ENCODE results near the gene KRT85.
"Not testable (repeated sequence)": the region's sequence is repeated elsewhere in the genome, so short reads cannot be mapped to it uniquely, and the experiment has no call there.

The KRT85 gene

GRCh38 chr12:52366738-52367485 is at the start of gene KRT85:
TSS of gene KRT85 (minus strand) at chr12:52367481. CDS start at chr12:52367405, 76 bp downstream.
- no peak for DNase-seq

DNA sequence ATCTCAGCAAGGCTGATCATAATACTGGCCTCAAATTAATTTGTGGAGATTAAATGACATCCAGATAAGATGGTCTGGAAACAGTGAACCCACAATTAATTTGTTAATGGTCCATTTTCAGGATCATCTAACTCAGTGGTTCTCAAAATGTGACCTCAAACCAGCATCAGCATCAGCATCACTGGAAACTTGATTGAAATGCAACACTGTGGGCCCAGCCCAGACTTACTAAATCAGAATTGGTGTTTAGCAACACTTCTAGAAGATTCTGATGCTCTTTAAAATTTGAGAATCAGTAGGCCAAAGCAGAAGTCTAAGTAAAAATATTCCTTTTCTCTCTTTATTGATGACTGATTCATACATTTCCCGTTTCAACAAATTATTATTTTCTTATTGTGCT is 49.5 kb upstream of the KRT85 start:
- DNase-seq: no peak

DNA sequence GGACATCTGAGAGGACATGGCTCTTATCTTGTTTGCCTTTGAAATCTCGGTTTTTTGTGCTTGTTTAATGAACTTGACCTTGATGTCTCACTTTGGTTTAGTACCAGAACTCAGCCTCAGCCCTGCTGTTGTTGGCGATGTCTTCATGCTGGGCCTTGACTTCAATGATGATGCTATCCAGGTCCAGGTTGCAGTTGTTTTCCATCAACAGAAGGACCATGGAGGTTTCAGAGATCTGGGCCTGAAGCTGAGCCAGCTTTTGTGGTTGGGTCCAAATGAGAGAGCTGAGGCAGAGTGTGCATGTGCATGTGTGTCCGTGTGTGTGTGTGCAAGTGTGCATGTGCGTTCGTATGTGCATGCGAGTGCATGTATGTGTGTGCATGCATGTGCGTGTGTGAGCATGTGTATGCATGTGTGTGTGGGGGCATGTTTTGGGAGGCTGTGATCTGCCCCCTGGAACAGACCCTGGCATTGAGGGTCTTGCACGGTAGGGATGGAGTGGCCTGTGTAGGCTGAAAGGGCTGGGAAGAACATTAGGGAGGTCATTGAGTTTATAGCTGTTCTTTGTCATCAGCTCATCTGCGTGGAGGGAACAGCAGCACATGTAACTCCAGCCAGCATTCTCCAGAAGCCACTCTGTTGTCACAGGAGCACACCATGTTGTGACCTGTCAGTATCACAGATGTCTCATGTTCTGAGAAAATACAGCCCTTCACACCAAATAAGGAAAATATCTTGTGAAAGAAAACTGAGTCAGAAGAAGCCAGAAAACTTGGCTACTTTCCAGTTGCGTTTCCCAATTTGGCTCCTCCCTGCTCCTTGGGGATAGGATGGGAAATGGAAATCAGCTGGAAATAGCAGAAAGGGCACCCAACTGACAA is 48.8 kb upstream of the KRT85 start:
- DNase-seq: no peak

DNA sequence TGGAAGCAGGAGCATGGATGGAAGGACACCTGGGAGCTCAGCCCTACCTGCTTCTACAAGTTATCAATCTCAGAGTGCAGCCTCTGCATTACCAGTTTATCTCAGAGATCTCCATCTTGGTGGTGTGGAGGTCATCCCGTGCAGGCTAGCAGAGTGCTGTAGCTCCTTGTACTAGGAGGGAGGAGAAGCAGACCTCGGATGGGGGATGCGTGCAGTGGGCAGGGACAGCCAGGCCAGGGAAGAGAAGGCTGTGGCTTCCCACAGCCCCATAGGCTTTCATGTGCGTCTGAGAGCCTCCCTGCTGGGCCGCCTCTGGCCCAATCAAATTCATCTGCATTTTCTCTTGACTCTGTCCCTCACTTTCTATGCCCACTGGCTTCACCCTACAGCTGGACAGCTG is 47.7 kb upstream of the KRT85 start:
- no peak for DNase-seq

DNA sequence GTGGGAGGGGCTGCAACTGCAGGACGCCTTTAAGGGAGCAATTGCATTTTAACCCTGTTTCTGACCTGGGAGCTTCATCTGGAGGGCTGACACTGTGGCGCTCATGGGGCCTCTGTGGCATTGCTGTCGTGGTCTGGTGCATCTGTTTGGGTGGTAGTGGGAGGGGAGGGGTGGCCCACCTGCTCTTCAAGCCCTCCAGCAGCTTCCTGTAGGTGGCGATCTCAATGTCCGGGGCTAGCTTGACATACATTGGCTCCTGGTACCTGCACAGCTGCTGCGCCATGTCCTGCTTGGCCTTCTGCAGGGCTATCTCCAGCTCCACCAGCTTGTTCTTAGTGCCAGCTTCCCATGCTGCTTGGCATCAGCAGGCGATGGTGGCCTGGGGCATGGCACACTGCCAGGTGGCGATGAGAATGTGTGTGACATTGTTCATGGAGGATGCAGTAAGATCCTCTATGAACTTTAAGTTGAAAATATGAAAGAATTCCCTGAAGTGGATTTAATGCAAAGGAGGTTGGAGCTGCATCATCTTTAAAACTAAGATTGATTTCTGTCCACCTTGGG is 46.6 kb upstream of the KRT85 start:
- DNase-seq: peak; percentile 13

- DNase-seq: no peak
These were observed 45.9 kb upstream of the KRT85 start for GRCh38 chr12:52413202-52413601.

DNA sequence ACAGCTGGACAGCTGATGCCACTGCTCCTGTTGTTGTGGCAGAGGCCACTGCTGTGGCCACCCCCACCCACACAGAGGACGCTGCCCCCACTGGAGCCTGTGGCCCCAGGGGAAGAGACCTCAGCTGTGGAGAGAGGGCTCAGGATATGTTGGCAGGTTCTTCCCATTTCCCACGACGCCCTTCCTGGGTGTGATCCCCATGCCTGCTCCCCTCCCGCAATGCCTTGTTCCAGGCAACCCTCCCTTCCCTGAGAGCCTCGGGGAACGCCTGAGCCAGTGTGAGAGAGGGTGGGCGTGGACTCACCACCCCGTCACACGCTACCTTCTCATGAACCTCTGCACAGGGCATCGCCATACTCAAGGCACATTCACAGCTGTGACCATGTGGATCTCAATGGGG is 44.5 kb upstream of the KRT85 start:
- DNase-seq: no peak

DNA sequence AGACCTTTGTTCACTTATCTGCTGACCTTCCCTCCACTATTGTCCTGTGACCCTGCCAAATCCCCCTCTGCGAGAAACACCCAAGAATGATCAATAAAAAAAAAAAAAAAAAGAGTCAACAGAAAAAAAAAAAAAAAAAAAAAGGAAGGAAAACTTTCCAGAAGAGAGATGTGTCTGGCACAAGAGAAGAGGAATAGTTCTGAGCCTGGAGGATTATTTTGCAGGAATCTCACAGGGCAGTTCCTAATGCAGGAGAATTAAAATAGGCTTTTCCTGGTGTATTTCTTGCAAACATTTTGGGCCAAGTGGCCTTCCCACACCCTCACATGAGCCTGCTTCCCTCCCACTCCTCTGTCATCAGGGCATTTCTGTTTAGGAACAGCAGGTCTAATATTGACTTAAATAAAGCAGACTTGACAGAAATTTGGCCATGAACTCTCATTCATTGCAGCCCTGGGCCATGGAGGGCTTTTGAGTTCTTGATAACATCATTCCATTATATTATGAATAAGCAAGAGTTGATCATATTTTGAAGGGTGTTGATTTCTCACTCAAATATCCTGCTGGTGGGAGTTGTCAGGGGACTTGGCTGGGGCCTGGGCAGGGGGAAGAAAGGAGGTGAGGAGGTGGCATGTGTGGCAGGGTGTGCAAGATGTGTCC is 43.4 kb upstream of the KRT85 start:
- DNase-seq: not testable (repeated sequence)

- DNase-seq: no peak
These were observed 40.6 kb upstream of the KRT85 start for GRCh38 chr12:52407918-52408317.

- no peak for DNase-seq
These were observed 38.7 kb upstream of the KRT85 start, which contains the start of gene KRT82 for GRCh38 chr12:52405922-52406385. TSS of gene KRT82 (minus strand) at chr12:52406335. CDS start at chr12:52406277, 58 bp downstream.

DNA sequence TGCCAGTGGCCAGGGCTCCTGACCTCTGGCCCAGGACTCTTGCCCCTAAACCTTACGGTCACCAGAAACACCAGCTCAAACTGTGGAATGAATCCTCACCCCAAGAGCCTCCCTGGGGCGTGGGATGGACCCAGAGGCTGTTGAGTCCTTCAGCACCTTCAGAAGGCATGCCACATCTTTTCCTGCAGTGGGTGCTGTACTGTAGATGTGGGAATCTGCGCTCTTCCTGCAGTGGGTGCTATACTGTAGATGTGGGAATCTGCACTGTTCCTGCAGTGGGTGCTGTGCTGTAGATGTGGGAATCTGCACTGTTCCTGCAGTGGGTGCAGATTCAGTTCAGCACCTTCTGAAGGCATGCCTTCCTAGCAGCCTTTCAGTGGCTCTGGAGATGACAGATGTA is 37.7 kb upstream of the KRT85 start:
- DNase-seq: no peak

GRCh38 chr12:52403561-52403960 is 36.3 kb upstream of the KRT85 start:
- DNase-seq: no peak

- no peak for DNase-seq
These were observed 35.7 kb upstream of the KRT85 start for GRCh38 chr12:52402873-52403540.

DNA sequence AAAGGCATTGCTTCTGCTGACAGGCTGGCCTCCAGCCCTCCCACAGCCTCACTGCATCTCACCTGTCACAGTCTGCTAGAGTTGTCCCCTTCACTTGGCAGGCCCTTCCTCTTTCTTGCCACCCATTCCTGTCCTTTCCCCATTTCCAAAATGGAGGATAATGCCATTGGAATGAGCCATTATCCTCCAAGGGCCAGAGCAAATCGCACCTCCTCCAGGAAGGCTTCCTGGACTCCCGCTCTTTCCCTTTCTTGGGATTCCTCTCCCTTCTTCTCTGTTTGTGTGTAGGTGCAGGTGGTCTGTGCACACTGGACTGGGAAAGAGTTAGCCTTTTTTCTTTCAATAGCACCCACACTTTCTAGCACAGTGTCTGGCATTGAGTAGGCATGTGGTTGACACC is 35.1 kb upstream of the KRT85 start:
- no peak for DNase-seq

DNA sequence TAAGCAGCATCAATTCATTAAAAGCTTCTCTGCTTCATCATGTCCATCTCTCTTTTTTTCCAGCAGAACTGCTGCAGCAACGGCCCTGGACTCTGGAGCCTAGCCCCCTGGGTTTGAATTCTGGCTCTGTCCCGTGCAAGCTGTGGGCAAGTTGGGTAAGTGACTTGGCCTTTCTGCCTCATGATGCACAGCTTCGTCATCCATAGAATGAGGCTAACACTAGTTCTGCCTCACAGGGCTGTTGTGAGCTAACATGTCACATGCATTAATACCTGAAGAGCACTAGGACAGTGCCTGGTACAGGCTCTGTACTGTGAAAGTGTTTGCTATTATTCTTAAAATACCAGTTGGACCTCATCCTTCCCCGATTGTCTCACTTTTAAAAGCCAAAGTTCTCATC is 34.6 kb upstream of the KRT85 start:
- DNase-seq: no peak

DNA sequence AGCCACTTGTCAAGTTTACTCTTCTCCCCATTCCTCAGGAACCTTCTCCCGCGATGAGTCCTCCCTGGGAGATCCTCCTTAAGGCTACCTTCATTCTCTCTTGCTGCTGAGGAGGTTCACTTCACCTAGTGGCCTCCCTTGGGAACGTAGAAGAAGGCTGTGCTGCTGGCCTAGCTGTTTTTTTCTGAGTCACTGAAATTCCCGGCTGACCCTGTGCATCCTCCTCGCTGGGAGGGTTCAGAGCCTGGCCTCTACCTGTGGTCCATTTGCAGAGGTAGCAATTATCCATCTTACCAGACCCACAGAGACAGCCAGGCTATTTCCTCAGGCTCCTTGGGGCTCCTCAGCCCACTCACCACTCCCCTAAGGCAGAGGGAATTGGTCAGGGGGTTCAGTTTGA is 34.2 kb upstream of the KRT85 start:
- no peak for DNase-seq

GRCh38 chr12:52400906-52401305 is 33.6 kb upstream of the KRT85 start:
- DNase-seq: no peak

DNA sequence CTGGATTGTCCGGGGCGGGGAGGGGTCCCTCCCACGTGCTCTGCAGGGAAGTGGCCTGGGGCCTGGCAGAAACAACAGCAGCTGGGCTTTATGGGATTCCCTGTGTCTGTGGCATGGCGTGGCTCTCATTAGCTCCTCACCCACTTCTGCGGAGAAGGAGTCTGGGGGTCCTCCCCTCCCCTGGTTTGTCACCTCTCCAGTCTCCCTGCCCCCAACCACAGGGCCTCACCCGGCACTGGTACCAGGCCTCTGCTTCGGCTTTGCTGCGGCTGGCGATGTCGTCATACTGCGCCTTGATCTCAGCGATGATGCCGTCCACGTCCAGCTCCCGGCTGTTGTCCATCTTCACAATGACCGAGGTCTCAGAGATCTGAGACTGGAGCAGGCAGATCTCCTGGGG is 32.5 kb upstream of the KRT85 start:
- no peak for DNase-seq

DNA sequence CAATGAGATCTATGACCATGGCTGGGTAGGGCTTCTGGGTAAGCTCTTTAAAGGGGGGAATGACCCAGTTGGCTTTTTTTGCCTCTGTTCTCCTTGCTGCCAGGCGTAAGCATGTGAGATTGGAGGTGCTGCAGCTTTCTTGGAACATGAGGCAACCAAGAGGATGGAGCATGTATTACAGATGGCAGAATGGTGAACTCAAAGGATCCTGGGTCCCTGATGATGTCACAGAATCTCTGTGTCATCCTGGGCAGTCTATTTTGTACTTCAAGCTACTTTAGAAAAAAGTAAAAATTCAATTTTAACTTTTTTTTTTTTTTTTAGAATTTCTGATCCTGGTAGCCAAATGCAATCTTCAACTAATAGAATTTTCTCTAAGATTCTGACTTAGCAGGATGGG is 30.9 kb upstream of the KRT85 start:
- DNase-seq: no peak

DNA sequence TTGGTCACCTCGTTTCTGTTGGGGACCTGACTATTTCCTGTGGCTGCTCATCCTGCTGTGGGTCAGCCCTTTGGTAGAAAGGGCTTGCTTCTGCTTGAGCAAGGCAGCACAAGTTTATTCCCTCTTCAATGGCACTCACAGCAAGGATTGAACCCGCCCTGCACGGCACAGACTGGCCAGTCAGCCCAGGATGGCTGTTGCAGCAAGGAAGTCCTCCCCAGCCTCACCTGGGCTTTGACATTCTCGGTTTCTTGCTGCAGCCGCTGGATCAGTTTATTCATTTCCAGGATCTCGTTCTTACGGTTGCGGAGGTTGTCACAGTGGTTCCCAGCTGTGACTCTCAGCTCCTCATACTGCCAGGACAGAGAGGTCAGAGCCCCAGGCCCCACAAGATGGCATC is 29.4 kb upstream of the KRT85 start:
- no peak for DNase-seq

- peak; percentile 81 for DNase-seq
These were observed 28.6 kb upstream of the KRT85 start for GRCh38 chr12:52395761-52396434.

DNA sequence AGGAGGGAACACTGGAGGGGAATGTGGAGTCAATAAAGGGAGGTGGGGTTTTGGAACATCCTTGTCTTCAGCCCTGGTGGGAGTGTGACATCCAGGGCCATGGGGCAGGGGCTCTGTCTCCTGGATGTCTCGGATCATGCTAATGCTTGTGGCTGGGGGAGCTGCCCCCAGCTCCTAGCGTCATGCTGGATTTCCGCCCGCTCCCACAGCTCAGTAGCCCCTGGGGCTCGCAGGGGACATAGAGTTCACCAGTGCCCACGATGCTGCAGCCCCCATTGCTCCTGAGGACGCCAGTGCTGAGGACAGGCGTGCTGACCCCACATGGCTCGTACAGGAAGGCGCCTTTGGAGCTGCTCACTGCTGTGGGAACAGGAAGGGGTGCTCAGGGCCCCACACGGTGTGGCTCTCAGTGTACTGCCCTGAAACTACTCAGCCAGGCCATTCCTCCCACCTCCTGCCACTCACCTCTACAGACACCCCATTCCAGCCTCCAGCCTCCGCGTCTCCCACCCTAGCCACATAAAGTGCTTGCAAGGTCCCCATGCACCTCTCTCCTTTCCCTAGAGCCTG is 27.6 kb upstream of the KRT85 start:
- DNase-seq: no peak
